GM12872 (cell line): ENCODE data around the gene MYD88.

ENCODE experiments used
- TF ChIP-seq, protein P1 (sequence below): IDR thresholded peaks from 3 replicates; pipeline ENCODE4 v1.5.1; 2011; ENCODE audit warnings: low read depth, mild to moderate bottlenecking, low read length, moderate library complexity; ENCODE audit not compliant: insufficient read depth

MYD88 gene

DNA sequence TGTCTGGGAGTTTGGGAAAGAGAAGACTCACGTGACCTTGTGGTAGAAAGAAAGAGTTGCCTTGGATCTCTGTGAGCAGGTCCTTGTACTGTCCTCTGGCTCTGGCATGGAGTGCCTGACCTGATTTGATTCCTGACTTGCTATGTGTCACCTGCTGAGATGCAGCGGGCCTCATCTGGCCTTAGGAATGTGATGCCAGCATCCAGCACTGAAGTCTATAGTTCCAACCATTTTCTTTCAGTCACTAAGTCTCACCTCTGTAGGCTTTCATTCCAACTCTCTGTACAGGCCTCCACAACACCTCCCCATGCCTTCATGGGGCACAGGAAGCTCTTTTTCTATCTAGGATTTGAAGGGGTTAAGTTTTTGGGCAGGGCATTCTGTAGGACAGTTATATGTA lies 14.8 kb downstream of the MYD88 start:
- TF ChIP-seq, protein P1, sequence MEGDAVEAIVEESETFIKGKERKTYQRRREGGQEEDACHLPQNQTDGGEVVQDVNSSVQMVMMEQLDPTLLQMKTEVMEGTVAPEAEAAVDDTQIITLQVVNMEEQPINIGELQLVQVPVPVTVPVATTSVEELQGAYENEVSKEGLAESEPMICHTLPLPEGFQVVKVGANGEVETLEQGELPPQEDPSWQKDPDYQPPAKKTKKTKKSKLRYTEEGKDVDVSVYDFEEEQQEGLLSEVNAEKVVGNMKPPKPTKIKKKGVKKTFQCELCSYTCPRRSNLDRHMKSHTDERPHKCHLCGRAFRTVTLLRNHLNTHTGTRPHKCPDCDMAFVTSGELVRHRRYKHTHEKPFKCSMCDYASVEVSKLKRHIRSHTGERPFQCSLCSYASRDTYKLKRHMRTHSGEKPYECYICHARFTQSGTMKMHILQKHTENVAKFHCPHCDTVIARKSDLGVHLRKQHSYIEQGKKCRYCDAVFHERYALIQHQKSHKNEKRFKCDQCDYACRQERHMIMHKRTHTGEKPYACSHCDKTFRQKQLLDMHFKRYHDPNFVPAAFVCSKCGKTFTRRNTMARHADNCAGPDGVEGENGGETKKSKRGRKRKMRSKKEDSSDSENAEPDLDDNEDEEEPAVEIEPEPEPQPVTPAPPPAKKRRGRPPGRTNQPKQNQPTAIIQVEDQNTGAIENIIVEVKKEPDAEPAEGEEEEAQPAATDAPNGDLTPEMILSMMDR = no peak

DNA sequence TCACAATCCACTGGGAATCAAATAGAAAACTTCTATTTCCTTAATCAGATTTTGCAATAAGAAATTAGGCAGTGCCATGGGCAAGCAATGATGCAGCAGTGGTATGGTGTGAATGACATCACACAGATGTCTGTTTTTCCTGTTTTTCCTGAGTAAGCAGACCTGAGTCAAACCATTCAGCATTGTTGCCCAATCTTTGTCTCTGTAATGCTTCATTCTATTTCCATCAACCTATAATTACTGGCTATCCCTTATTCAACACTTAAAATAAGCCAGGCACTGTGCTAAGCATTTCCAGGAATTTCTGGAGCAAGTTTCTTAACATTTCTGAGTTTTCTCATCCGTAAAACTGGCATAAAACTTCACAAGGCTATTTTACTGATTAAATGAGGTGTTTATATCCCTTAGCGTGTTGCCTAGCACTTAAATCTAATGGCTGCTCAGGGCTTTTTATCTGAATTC lies 15.6 kb downstream of the MYD88 start:
- TF ChIP-seq, protein P1 = no peak

DNA sequence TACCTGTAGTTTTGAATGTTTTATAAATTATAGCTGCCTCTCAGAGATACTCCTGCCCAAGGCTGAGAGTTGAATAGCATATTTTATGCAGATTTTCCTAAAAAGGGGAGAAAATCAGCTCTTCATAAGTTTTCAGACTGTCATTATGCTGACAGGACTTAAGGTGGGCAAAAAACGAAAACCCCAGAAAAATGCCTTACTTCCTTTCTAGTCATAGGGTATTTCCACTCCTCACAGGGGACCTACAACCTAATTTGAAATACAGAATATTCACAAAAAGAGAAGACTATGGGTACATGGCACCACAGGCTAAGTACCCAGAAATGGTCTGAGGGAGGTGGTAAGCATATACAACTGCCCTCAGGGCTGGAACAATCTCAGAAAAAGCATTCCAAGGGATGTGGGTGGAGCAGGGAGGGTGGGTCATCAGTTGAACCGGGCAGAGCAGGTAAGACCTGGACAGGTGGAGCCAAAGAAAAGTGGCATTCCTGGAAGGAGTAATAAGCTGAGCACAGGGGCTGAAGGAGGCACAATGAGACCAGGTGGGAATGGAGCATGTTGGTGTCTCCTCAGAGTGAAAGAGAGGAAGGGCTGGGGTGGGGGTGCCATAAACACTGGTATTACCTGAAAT lies 16.3 kb downstream of the MYD88 start:
- TF ChIP-seq, protein P1 = no peak

DNA sequence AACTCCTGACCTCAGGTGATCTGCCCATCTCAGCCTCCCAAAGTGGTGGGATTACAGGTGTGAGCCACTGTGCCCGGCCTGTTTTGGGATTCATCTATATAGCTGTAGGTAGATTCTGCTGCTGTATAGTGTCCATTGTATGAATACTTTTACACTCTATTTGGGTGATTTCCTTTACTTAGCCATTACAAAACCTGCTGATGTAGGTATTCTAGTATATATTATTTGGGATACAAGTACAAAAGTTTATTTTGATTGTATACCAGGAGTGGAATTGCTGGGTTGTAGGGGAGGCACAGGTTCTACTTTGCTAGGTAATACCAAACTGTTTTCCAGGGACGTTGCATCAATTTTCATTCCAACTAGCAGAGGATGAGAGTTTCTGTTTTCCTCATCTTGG lies 17.4 kb downstream of the MYD88 start:
- TF ChIP-seq, protein P1 = no peak

DNA sequence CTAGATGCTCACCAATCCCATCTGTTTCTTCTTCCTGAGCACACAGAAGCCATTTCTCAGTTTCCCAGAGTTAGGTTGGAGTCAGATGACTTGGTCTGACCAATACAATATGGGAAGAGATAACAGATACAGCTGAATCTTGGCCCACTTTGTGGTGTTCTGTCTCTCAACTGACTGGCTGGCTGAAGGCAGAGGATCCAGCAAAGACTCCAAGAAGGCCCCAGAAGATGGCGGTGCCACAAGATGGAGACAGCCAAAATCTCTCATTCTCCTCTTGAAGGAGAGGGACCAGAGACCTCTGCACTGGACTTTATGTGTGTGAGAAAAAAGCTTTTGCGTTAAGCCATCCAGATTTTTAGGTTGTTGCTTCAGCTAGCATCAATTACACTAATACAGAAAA lies 18.7 kb downstream of the MYD88 start:
- TF ChIP-seq, protein P1 = no peak

DNA sequence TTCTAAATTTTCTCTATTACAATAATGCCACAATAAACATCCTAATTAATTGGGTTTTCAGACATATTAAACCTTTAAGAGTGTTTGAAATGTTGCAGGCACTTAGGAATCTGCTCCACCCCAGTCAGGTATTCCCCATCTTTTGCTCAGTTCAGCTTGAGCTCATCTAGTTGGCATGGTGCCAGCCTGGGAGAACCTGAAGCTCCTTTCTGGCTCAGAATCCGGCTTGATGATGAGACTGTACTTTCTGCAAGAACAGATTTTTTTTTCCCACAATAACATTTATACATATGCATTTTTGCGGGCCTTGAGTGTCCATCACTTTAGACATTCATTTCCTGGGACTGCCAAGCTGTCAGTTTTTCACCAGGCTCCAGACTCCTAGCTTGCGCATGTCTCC lies 19.1 kb downstream of the MYD88 start:
- TF ChIP-seq, protein P1 = no peak

DNA sequence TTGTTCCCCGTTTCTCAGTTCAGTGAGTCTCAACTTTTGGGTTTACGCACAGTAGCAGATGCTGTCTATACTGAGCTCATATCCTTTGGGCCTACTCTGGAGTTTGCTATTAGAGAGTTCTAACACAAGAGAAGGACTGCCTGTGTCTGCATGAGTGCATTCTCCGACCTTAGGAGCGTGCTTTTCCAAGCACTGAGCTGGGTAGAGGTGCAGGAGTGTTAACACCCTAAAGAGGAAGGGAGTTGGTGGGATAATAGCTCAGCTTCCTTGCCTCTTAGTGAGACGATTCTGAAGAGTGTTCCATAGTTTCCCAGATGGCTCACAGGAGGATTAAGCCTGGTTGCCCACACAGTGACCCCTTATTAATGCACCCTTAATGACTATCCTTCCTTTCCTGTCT lies 20.0 kb downstream of the MYD88 start:
- TF ChIP-seq, protein P1 = no peak
